HL-60 (cell line): ENCODE measurements around the gene SORCS2.

ENCODE experiments used
- DNase-seq, 2 experiments: peaks; one replicate each; pipeline ENCODE4 v3.0.0-alpha.2; 2010 to 2020; ENCODE audit warnings: low read depth in 1 of 2, low spot score in 1 of 2
- H3K27ac ChIP-seq: fragments of 250-450 bp; sonication (Bioruptor Pico); replicated peaks from 2 replicates; pipeline ENCODE4 v1.5.1; 2020; ENCODE audit warnings: mild to moderate bottlenecking, moderate library complexity
- H3K27me3 ChIP-seq: fragments of 250-450 bp; sonication (Bioruptor Pico); 2 replicates; pipeline ENCODE4 v1.5.1; 2021; ENCODE audit warnings: mild to moderate bottlenecking, moderate library complexity; ENCODE audit not compliant: insufficient read depth, poor library complexity, severe bottlenecking
- H3K4me3 ChIP-seq: replicated peaks from 2 replicates; pipeline ENCODE4 v1.5.1; 2011; ENCODE audit warnings: mild to moderate bottlenecking, control low read depth, low read length; ENCODE audit not compliant: insufficient read depth
- GABPA ChIP-seq: IDR thresholded peaks from 2 replicates; pipeline ENCODE4 v1.6.1; 2012; ENCODE audit warnings: low read depth
- POLR2AphosphoS5 ChIP-seq: IDR thresholded peaks from 2 replicates; pipeline ENCODE4 v1.6.1; 2012; ENCODE audit warnings: low read depth
- SPI1 ChIP-seq: IDR thresholded peaks from 2 replicates; pipeline ENCODE4 v1.6.1; 2012; ENCODE audit warnings: low read depth, mild to moderate bottlenecking, borderline replicate concordance
- TF ChIP-seq, protein P1 (sequence below): IDR thresholded peaks from one replicate; pipeline ENCODE4 v1.5.1; 2011; ENCODE audit warnings: low read length, control low read depth, inconsistent platforms; ENCODE audit not compliant: insufficient read depth
- TF ChIP-seq, protein P2 (sequence below): IDR thresholded peaks from 2 replicates; pipeline ENCODE4 v1.6.1; 2012; ENCODE audit warnings: low read depth; ENCODE audit not compliant: insufficient replicate concordance

The SORCS2 gene

DNA sequence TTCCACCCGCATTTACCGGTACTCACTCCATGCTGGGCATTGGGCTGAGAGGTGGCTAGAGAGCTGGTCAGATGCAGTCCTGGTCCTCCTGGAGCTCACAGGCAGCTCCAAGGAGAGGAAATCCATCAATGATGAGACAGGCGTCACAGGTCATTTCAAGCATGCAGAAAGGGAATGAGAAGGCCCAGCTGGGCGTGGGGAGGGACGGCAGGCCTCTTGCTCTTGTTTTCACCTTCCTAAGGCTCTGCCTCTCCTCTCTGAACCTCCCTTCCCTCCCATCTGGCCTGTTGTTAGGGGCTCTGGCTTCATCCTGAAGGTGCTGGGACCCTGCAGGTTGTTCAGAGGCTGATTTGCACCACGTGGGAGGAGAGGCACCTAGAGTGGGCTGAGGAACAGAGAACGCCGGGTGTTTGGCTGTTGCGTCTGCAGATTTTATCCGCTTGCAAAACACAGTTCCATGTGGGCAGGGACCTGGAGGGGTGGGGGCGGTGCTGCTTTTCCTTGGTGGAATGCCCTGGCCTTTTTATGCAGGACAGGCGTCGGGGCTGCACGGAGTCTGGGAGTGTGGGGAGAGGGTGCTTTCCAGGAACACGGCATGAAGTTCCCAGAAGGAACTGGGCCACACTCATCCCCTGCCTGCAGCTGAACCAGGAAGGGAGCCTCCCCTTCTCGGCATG is 323.9 kb downstream of the SORCS2 start:
- H3K27me3 ChIP-seq = no peaks in the 10 kb centered on the region
- TF ChIP-seq POLR2AphosphoS5 (no peak), SPI1 (no peak), GABPA (no peak)
- TF ChIP-seq, protein P1, sequence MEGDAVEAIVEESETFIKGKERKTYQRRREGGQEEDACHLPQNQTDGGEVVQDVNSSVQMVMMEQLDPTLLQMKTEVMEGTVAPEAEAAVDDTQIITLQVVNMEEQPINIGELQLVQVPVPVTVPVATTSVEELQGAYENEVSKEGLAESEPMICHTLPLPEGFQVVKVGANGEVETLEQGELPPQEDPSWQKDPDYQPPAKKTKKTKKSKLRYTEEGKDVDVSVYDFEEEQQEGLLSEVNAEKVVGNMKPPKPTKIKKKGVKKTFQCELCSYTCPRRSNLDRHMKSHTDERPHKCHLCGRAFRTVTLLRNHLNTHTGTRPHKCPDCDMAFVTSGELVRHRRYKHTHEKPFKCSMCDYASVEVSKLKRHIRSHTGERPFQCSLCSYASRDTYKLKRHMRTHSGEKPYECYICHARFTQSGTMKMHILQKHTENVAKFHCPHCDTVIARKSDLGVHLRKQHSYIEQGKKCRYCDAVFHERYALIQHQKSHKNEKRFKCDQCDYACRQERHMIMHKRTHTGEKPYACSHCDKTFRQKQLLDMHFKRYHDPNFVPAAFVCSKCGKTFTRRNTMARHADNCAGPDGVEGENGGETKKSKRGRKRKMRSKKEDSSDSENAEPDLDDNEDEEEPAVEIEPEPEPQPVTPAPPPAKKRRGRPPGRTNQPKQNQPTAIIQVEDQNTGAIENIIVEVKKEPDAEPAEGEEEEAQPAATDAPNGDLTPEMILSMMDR = no peak
- TF ChIP-seq, protein P2, sequence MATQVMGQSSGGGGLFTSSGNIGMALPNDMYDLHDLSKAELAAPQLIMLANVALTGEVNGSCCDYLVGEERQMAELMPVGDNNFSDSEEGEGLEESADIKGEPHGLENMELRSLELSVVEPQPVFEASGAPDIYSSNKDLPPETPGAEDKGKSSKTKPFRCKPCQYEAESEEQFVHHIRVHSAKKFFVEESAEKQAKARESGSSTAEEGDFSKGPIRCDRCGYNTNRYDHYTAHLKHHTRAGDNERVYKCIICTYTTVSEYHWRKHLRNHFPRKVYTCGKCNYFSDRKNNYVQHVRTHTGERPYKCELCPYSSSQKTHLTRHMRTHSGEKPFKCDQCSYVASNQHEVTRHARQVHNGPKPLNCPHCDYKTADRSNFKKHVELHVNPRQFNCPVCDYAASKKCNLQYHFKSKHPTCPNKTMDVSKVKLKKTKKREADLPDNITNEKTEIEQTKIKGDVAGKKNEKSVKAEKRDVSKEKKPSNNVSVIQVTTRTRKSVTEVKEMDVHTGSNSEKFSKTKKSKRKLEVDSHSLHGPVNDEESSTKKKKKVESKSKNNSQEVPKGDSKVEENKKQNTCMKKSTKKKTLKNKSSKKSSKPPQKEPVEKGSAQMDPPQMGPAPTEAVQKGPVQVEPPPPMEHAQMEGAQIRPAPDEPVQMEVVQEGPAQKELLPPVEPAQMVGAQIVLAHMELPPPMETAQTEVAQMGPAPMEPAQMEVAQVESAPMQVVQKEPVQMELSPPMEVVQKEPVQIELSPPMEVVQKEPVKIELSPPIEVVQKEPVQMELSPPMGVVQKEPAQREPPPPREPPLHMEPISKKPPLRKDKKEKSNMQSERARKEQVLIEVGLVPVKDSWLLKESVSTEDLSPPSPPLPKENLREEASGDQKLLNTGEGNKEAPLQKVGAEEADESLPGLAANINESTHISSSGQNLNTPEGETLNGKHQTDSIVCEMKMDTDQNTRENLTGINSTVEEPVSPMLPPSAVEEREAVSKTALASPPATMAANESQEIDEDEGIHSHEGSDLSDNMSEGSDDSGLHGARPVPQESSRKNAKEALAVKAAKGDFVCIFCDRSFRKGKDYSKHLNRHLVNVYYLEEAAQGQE = no peak
- no peak overlapping the region for H3K4me3 ChIP-seq
- no peak overlapping the region for H3K27ac ChIP-seq
- DNase-seq = no peak

DNA sequence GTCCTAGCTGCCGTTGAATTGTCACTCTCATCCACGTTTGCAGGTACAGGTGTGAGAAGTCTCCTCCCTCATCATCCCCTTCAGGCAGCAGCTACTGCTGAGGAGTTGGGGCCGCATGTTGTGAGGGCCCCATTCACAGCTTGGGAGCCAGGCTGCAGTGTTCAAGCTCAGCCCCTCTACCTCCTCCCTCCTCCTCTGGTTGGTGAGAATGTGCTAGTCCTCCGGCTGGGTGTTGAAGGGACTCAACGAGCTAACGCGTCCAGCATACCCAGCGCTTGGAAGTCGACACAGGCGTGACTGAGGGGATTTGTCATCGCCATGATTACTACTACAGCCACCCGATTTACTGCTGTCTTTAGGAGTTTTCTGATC is 324.4 kb downstream of the SORCS2 start:
- no peak for TF ChIP-seq GABPA
- TF ChIP-seq, protein P1 = no peak
- Histone ChIP-seq H3K4me3 (no peak overlapping the region), H3K27me3 (no peaks in the 10 kb centered on the region), H3K27ac (no peak overlapping the region)
- DNase-seq = no peak

DNA sequence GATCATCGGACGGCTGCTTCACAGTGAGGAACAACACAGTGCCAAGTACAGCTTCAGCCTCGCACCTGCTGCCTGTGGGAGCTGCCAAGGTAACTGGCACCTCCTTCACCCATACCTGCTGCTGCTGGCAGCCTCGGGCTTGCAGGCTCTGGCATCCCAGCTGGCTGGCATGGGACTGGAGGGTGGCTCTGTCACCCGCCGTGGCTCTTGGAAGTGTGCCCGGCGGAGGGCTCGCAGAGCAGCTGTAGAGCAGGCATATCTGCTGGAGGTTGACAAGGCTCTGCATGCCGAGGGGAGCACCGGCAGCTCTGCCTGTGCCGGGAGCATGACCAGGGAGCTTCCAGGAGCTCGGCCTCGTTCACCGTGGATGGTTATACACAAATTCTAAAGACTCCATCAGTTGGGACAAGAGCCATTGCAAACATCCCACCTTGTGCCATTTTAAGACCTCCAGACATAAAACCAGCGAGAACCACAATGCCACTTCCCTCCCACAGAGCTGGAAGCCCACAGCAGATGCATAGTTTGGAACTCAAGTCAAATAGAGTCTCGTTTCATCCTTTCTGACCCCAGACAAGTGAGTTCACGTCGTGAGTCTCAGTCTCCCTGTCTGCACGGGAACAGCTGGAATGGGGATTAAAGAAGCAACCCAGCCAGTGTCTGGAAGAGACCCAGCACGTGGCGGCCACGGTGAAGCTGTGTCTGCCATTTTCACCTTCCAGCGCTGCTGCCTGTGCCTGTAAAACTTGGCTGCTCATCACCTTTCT is 326.7 kb downstream of the SORCS2 start:
- H3K27ac ChIP-seq = no peak overlapping the region
- TF ChIP-seq GABPA (no peak), SPI1 (no peak), POLR2AphosphoS5 (no peak)
- TF ChIP-seq, protein P2 = no peak
- TF ChIP-seq, protein P1 = no peak
- H3K27me3 ChIP-seq = peaks cover 2% of the 10 kb centered on the region
- H3K4me3 ChIP-seq = no peak overlapping the region
- no peak for DNase-seq
